HCT116 (cell line): ENCODE results near the gene CNTNAP2. TPM values are rescaled to one million over a fixed set of nuclear protein-coding genes. Genes with fewer than 3 reads are reported as not detected.

Source experiments
- ATAC-seq: fragments of 200-7000 bp; cut with Tn5 transposase; 2 replicates; pipeline ENCODE4 v1.9.1; 2020; ENCODE audit warnings: mild to moderate bottlenecking, moderate library complexity
- BruUV-seq: library from RNA; stranded (reverse); fragments of 400-500 nt; replicated peaks from 2 replicates; lab custom pipeline; 2021; lab: Mats Ljungman, UMichigan
- CTCF ChIA-PET: fragments of 300-600 bp; sonication (Branson Sonifier 250); formaldehyde crosslinking; loops from one replicate; lab custom pipeline; 2021; ENCODE audit warnings: antibody characterized with exemption; lab: Charles Lee
- POLR2A ChIA-PET: fragments of 300-600, 350-600 bp; sonication (Branson Sonifier 250); formaldehyde crosslinking; loops from one replicate; lab custom pipeline; 2021; ENCODE audit warnings: antibody characterized with exemption; lab: Charles Lee
- RAD21 ChIA-PET, 2 experiments: fragments of 300-600 bp; sonication (Branson Sonifier 250); formaldehyde crosslinking; loops; one replicate each; lab custom pipeline; 2023; ENCODE audit warnings: low total read pairs in 2 of 2; ENCODE audit not compliant: uncharacterized antibody in 2 of 2, unreplicated experiment in 2 of 2, low non-redundant PET in 1 of 2; lab: Charles Lee
- DNase-seq: peaks from one replicate; pipeline ENCODE4 v3.0.0-alpha.2; 2010; ENCODE audit warnings: low read depth, low spot score
- H2AFZ ChIP-seq: fragments of 200-600 bp; shearing (Covaris generic), sonication (generic); 2 replicates; pipeline ENCODE4 v1.6.1; 2017; ENCODE audit warnings: low read depth, mixed run types, mixed read lengths, antibody characterized with exemption, low read length; ENCODE audit not compliant: poor library complexity, severe bottlenecking
- H3K27ac ChIP-seq: 2 replicates; pipeline ENCODE4 v1.5.1; 2012; ENCODE audit warnings: low read depth, low read length
- H3K27me3 ChIP-seq: fragments of 200-600 bp; sonication (generic); 2 replicates; pipeline ENCODE4 v1.6.1; 2016; ENCODE audit warnings: mixed run types, low read length, mixed read lengths; ENCODE audit not compliant: insufficient read depth
- H3K36me3 ChIP-seq, 2 experiments: fragments of 200-500 bp in 1 of 2; fragments of 200-600 bp in 1 of 2; sonication (Bioruptor generic) in 1 of 2; sonication (generic) in 1 of 2; 2 replicates each; pipeline versions ENCODE4 v1.5.1 to v1.6.1; 2014 to 2016; ENCODE audit warnings: low read length in 2 of 2, inconsistent platforms in 1 of 2, mixed read lengths in 1 of 2, mixed run types in 1 of 2; ENCODE audit not compliant: insufficient read depth in 2 of 2, control insufficient read depth in 1 of 2
- H3K4me1 ChIP-seq, 2 experiments: fragments of 200-600 bp in 1 of 2; sonication (generic) in 1 of 2; 2 replicates each; pipeline versions ENCODE4 v1.5.1 to v1.6.1; 2012 to 2017; ENCODE audit warnings: low read length in 2 of 2, inconsistent platforms in 1 of 2, mild to moderate bottlenecking in 1 of 2, mixed read lengths in 1 of 2, mixed run types in 1 of 2, moderate library complexity in 1 of 2; ENCODE audit not compliant: insufficient read depth in 2 of 2, control insufficient read depth in 1 of 2
- H3K4me2 ChIP-seq: fragments of 200-600 bp; sonication (generic); 2 replicates; pipeline ENCODE4 v1.6.1; 2017; ENCODE audit warnings: mixed run types, low read length, mixed read lengths
- H3K4me3 ChIP-seq, 2 experiments: fragments of 200-600 bp in 1 of 2; sonication (generic) in 1 of 2; replicated peaks in 1 of 2; 2 replicates each; pipeline ENCODE4 v1.5.1; 2011 to 2016; ENCODE audit warnings: low read length in 2 of 2, control low read depth in 1 of 2, low read depth in 1 of 2, mild to moderate bottlenecking in 1 of 2, mixed read lengths in 1 of 2, mixed run types in 1 of 2
- H3K79me2 ChIP-seq: fragments of 200-600 bp; sonication (generic); 2 replicates; pipeline ENCODE4 v1.6.1; 2017; ENCODE audit warnings: mild to moderate bottlenecking, mixed run types, low read length, moderate library complexity, mixed read lengths; ENCODE audit not compliant: insufficient read depth
- H3K9ac ChIP-seq: fragments of 200-600 bp; sonication (generic); 2 replicates; pipeline ENCODE4 v1.6.1; 2016; ENCODE audit warnings: low read length, mixed read lengths
- H3K9me2 ChIP-seq: fragments of 200-600 bp; sonication (generic), shearing (Covaris generic); 2 replicates; pipeline ENCODE4 v1.6.1; 2017; ENCODE audit warnings: mixed run types, mild to moderate bottlenecking, moderate library complexity; ENCODE audit not compliant: insufficient read depth
- H3K9me3 ChIP-seq, 2 experiments: fragments of 200-500 bp in 1 of 2; fragments of 200-600 bp in 1 of 2; sonication (Bioruptor generic) in 1 of 2; sonication (generic) in 1 of 2; 2 replicates each; pipeline ENCODE4 v1.6.1; 2014 to 2017; ENCODE audit warnings: low read length in 2 of 2, mixed read lengths in 2 of 2, inconsistent platforms in 1 of 2, low read depth in 1 of 2, mild to moderate bottlenecking in 1 of 2, mixed run types in 1 of 2, moderate library complexity in 1 of 2; ENCODE audit not compliant: control insufficient read depth in 1 of 2, insufficient read depth in 1 of 2
- H4K20me1 ChIP-seq: fragments of 200-600 bp; sonication (generic), shearing (Covaris generic); 2 replicates; pipeline ENCODE4 v1.6.1; 2017; ENCODE audit warnings: mixed run types, mild to moderate bottlenecking, moderate library complexity; ENCODE audit not compliant: insufficient read depth
- ATF3 ChIP-seq: IDR thresholded peaks from 2 replicates; pipeline ENCODE4 v1.6.1; 2012
- CBX3 ChIP-seq: IDR thresholded peaks from 2 replicates; pipeline ENCODE4 v1.6.1; 2012; ENCODE audit warnings: low read depth
- CEBPB ChIP-seq: IDR thresholded peaks from 2 replicates; pipeline ENCODE4 v1.6.1; 2012; ENCODE audit warnings: low read depth
- CTCF ChIP-seq, 3 experiments: fragments of 200-600 bp in 1 of 3; sonication (generic) in 1 of 3; IDR thresholded peaks in 2 of 3; conservative IDR thresholded peaks in 1 of 3; 2 replicates each; pipeline ENCODE4 v1.5.1; 2012 to 2017; ENCODE audit warnings: low read depth in 2 of 3, low read length in 2 of 3, antibody characterized with exemption in 1 of 3, borderline replicate concordance in 1 of 3, control low read depth in 1 of 3, mild to moderate bottlenecking in 1 of 3, mixed read lengths in 1 of 3, mixed run types in 1 of 3, moderate library complexity in 1 of 3; ENCODE audit not compliant: insufficient read depth in 1 of 3
- EGR1 ChIP-seq: IDR thresholded peaks from 2 replicates; pipeline ENCODE4 v1.6.1; 2012; ENCODE audit warnings: low read depth
- ELF1 ChIP-seq: IDR thresholded peaks from 2 replicates; pipeline ENCODE4 v1.6.1; 2012; ENCODE audit warnings: low read depth, borderline replicate concordance
- EZH2 ChIP-seq: fragments of 200-600 bp; sonication (generic); IDR thresholded peaks from 2 replicates; pipeline ENCODE4 v1.6.1; 2017; ENCODE audit warnings: antibody characterized with exemption, mixed run types
- EZH2phosphoT487 ChIP-seq: fragments of 200-600 bp; IDR thresholded peaks from 2 replicates; pipeline ENCODE4 v1.6.1; 2018; ENCODE audit warnings: antibody characterized with exemption, borderline replicate concordance
- FOSL1 ChIP-seq: IDR thresholded peaks from 2 replicates; pipeline ENCODE4 v1.6.1; 2012; ENCODE audit warnings: low read depth
- JUND ChIP-seq: IDR thresholded peaks from 2 replicates; pipeline ENCODE4 v1.6.1; 2012
- POLR2A ChIP-seq: IDR thresholded peaks from 2 replicates; pipeline ENCODE4 v1.7.0; 2011; ENCODE audit warnings: borderline replicate concordance; ENCODE audit not compliant: insufficient read depth, insufficient read length; ENCODE audit errors: extremely low read depth
- POLR2AphosphoS5 ChIP-seq: IDR thresholded peaks from 2 replicates; pipeline ENCODE4 v1.6.1; 2011; ENCODE audit warnings: mild to moderate bottlenecking, low read depth, low read length, moderate library complexity
- RAD21 ChIP-seq: IDR thresholded peaks from 2 replicates; pipeline ENCODE4 v1.6.1; 2012; ENCODE audit warnings: low read depth, mild to moderate bottlenecking
- SIN3A ChIP-seq: IDR thresholded peaks from 2 replicates; pipeline ENCODE4 v1.6.1; 2012; ENCODE audit warnings: low read depth
- SP1 ChIP-seq: IDR thresholded peaks from 2 replicates; pipeline ENCODE4 v1.6.1; 2012; ENCODE audit warnings: low read depth
- SRF ChIP-seq: IDR thresholded peaks from 2 replicates; pipeline ENCODE4 v1.6.1; 2012; ENCODE audit warnings: low read depth
- ZFX ChIP-seq: fragments of 450-650 bp; IDR thresholded peaks from 2 replicates; pipeline ENCODE4 v1.6.1; 2017
- intact Hi-C: fragments of 100-400 bp; cut with micrococcal nuclease; formaldehyde crosslinking; loops from 2 replicates; pipeline ENCODE4 v1.10.0; 2022
- total RNA-seq: library from RNA; stranded (reverse); gene quantifications from one replicate; pipeline ENCODE4 v1.2.1, GENCODE V29; 2021; ENCODE audit not compliant: unreplicated experiment
- TF ChIP-seq, protein P1 (sequence below): IDR thresholded peaks from 2 replicates; pipeline ENCODE4 v1.6.1; 2011; ENCODE audit warnings: mild to moderate bottlenecking, low read length, moderate library complexity; ENCODE audit not compliant: insufficient replicate concordance; ENCODE audit errors: extremely low read depth
- TF ChIP-seq, protein P2 (sequence below): IDR thresholded peaks from 2 replicates; pipeline ENCODE4 v1.6.1; 2012

The CNTNAP2 gene
- total RNA-seq, 1 experiment from 2014 or later = 0.37 TPM

- Histone ChIP-seq H3K4me3 (no peak overlapping the region), H3K27ac (no peak overlapping the region), H3K36me3 (no peaks in the 10 kb centered on the region), H3K9ac (no peak overlapping the region), H3K4me2 (no peak overlapping the region), H3K79me2 (no peaks in the 10 kb centered on the region), H4K20me1 (no peaks in the 10 kb centered on the region), H2AFZ (no peak overlapping the region), H3K9me2 (no peaks in the 10 kb centered on the region), H3K27me3 (no peaks in the 10 kb centered on the region), H3K9me3 (peaks cover 3 to 7% of the 10 kb centered on the region in 2 experiments; a peak in 2 of 4 replicates), H3K4me1 (no peaks in the 10 kb centered on the region)
- POLR2A ChIA-PET = no interaction called here
- CTCF ChIA-PET = no interaction called here
- DNase-seq (no peak), ATAC-seq (no peak)
- TF ChIP-seq EGR1 = no peak
- TF ChIP-seq SRF = no peak
- no peak for TF ChIP-seq POLR2A
- TF ChIP-seq ELF1 = no peak
- TF ChIP-seq POLR2AphosphoS5 = no peak
- TF ChIP-seq FOSL1 = no peak
- no peak for TF ChIP-seq ZFX
- TF ChIP-seq RAD21 = no peak
- no peak for TF ChIP-seq SIN3A
- TF ChIP-seq, protein P1, sequence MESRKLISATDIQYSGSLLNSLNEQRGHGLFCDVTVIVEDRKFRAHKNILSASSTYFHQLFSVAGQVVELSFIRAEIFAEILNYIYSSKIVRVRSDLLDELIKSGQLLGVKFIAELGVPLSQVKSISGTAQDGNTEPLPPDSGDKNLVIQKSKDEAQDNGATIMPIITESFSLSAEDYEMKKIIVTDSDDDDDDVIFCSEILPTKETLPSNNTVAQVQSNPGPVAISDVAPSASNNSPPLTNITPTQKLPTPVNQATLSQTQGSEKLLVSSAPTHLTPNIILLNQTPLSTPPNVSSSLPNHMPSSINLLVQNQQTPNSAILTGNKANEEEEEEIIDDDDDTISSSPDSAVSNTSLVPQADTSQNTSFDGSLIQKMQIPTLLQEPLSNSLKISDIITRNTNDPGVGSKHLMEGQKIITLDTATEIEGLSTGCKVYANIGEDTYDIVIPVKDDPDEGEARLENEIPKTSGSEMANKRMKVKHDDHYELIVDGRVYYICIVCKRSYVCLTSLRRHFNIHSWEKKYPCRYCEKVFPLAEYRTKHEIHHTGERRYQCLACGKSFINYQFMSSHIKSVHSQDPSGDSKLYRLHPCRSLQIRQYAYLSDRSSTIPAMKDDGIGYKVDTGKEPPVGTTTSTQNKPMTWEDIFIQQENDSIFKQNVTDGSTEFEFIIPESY = no peak
- no peak for TF ChIP-seq CTCF (IDR thresholded peaks at IDR 0.05 in 2 of 3, conservative IDR thresholded peaks at IDR 0.05 in 1 of 3; ENCODE audit: borderline replicate concordance in 1 of 3, insufficient read depth in 1 of 3, low read depth in 2 of 3, low read length in 2 of 3)
- TF ChIP-seq ATF3 = no peak
- TF ChIP-seq, protein P2, sequence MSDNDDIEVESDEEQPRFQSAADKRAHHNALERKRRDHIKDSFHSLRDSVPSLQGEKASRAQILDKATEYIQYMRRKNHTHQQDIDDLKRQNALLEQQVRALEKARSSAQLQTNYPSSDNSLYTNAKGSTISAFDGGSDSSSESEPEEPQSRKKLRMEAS = no peak
- TF ChIP-seq EZH2phosphoT487 = no peak
- TF ChIP-seq JUND = no peak
- no peak for TF ChIP-seq CEBPB
- TF ChIP-seq CBX3 = no peak
- TF ChIP-seq EZH2 = no peak
- no peak for TF ChIP-seq SP1
- RAD21 ChIA-PET = no interaction called here
- BruUV-seq = no TSS peak
- intact Hi-C loops = no loop called here
Observed at GRCh38 chr7:147071536-147071935, 954.9 kb downstream of the CNTNAP2 start.
